Effector memory CD4-positive, alpha-beta T cell (primary cell): ENCODE results near the gene HSP90AA1.
A peak's percentile ranks its signal among the peaks of the same experiment; 100 is the strongest.
"Not testable (repeated sequence)": the region's sequence is repeated elsewhere in the genome, so short reads cannot be mapped to it uniquely, and the experiment has no call there.

ENCODE experiments used
- DNase-seq, 3 donors: peaks; one replicate each; pipeline ENCODE4 v3.0.0-alpha.2; 2020
- H3K27ac ChIP-seq: 2 replicates; pipeline ENCODE4 v1.7.0; 2013; ENCODE audit warnings: mild to moderate bottlenecking, low read length, moderate library complexity; ENCODE audit not compliant: insufficient read depth, poor library complexity, severe bottlenecking
- H3K27me3 ChIP-seq: replicated peaks from 2 replicates; pipeline ENCODE4 v1.7.0; 2013; ENCODE audit warnings: mild to moderate bottlenecking, low read length; ENCODE audit not compliant: insufficient read depth, control insufficient read depth, poor library complexity, severe bottlenecking
- H3K36me3 ChIP-seq: 2 replicates; pipeline ENCODE4 v1.7.0; 2013; ENCODE audit warnings: mild to moderate bottlenecking, low read length, moderate library complexity; ENCODE audit not compliant: control insufficient read depth, insufficient read depth
- H3K4me1 ChIP-seq: 2 replicates; pipeline ENCODE4 v1.7.0; 2013; ENCODE audit warnings: low read length, mild to moderate bottlenecking; ENCODE audit not compliant: control insufficient read depth, insufficient read depth, poor library complexity, severe bottlenecking
- H3K4me3 ChIP-seq: 2 replicates; pipeline ENCODE4 v1.7.0; 2013; ENCODE audit warnings: low read length, low read depth, mild to moderate bottlenecking; ENCODE audit not compliant: insufficient read depth, poor library complexity, severe bottlenecking
- H3K9me3 ChIP-seq: 2 replicates; pipeline ENCODE4 v1.7.0; 2013; ENCODE audit warnings: mild to moderate bottlenecking, low read length, moderate library complexity; ENCODE audit not compliant: control insufficient read depth

HSP90AA1 gene

DNA sequence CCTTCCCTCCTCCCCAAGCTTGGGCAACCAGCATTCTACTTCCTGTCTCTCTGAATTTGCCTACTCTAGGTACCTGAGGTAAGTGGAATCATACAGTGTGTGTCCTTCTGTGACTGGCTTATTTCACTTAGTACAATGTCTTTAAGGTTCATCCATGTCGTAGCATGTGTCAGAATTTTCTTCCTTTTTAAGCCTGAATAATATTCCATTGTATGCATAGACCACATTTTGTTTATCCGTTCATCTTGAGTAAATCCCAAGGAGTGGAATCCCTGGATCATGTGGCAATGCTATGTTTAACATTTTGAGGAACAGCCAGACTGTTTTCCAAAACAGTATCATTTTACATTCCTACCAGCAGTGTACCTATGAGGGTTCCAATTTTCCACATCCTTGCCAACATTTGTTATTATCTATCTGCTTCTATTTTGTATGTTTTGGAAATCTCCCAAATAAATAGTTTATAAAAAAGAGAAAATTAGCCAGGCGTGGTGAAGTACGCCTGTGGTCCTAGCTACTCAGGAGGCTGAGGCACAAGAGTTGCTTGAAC lies 12.4 kb downstream of the HSP90AA1 start:
- no peaks in the 10 kb centered on the region for H3K9me3 ChIP-seq
- no peak overlapping the region for H3K27ac ChIP-seq
- peaks cover 3% of the 10 kb centered on the region for H3K36me3 ChIP-seq
- no peak overlapping the region for H3K4me3 ChIP-seq
- H3K4me1 ChIP-seq: no peaks in the 10 kb centered on the region
- DNase-seq: no peak
- H3K27me3 ChIP-seq: no peaks in the 10 kb centered on the region

DNA sequence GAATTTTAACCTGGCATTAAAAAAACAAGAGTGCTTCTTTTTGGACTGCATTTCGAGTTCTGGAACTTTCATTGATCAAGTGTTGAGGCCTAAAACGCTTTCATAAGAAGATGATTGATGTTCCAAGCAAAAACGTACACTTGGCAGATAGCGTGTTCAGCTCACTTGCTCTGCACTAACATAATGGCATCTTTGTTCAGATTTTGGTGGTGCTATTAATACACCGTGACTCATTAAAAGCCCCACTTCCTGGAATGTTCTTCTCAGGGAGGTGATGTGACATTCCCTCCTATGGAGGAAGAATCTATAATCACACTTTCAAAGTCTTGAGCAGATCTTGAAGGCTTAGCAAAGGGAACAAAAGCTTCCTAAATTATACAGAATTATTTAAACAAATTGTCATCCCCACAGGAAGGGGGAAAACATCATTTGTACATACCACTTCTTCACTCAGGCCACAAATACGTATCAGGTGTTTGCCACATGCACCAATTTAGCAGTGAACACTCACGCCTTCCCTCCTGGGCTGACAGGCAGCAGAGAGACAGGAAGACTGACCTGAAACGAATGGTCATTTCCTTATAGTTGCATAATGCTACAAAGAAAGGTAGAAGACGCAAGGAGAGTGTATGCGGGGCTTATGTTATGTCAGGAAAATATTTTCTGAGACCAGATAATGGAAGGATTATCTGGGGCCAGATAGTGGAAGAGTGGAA lies 15.4 kb downstream of the HSP90AA1 start:
- Histone ChIP-seq H3K27me3 (no peaks in the 10 kb centered on the region), H3K4me3 (no peak overlapping the region), H3K36me3 (no peaks in the 10 kb centered on the region), H3K9me3 (no peaks in the 10 kb centered on the region), H3K27ac (no peak overlapping the region), H3K4me1 (no peaks in the 10 kb centered on the region)
- DNase-seq: no peak

DNA sequence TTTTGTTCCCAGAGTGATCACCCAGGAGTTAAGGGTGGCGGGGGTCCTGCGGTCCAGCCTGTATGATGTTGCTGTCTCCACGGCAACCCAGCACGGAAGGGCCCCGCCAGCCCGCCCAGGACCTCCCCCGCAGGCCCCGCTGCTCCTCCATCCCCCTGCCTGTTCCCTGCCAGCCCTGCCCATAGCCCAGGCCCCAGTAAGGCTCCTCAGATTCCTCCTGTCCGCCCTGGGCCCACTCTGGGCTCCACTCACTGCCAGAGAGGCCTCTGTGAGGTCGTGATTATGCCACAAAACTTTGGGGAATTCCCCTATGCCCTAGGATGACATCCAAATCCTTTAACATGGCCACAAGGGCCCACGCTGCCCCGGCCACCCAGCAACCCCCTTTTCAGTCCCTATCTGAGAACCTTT lies 20.8 kb downstream of the HSP90AA1 start:
- H3K27ac ChIP-seq: no peak overlapping the region

DNA sequence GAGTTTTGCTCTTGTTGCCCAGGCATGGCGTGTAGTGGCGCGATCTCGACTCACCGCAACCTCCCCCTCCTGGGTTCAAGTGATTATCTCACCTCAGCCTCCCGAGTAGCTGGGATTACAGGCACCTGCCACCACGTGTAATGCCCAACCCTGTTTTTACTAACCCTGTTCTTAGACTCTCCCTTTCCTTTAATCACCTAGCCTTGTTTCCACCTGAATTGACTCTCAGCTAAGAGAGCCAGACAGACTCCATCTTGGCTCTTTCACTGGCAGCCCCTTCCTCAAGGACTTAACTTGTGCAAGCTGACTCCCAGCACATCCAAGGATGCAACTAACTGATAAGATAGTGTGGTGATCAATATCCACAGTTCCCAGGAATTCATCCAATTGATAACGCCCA lies 22.3 kb downstream of the HSP90AA1 start:
- not testable (repeated sequence) for H3K27ac ChIP-seq, H3K4me1 ChIP-seq, H3K36me3 ChIP-seq, H3K9me3 ChIP-seq, DNase-seq, H3K4me3 ChIP-seq, H3K27me3 ChIP-seq

More for the DNA sequence above, 20.8 kb downstream of the HSP90AA1 start:
- no peak for DNase-seq
- no peaks in the 10 kb centered on the region for H3K4me1 ChIP-seq
- no peak overlapping the region for H3K4me3 ChIP-seq
- no peaks in the 10 kb centered on the region for H3K9me3 ChIP-seq
- H3K27me3 ChIP-seq: no peaks in the 10 kb centered on the region
- H3K36me3 ChIP-seq: no peaks in the 10 kb centered on the region

DNA sequence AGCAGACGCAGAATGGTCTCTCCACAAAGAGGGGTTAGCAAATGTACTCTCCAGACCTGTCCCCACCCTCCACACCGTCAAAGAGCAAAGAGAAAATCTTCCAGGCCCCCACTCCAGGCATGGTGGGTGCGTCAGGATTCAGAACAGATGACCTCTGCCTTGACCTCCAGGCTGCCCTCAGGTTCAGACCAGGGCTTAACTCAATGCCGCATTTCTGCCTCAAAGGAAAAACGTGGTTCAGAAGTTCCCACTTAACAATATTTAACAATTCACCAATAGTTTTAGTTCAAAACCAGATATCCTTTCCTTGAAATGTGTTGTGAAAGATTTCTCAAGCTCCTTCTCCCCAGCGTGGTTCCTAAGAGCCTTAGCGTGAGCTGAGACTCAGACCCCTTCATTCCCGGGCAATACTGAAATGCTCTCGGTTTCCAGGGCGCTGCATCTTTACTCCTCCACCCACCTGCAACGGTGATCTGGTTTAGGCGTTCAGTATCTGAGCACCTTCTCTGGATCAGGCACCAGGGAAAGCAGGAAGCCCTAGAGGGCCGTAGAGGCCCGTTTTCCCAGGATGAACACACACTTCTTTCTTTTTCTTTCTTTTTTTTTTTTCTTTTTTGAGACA lies 22.9 kb downstream of the HSP90AA1 start:
- no peaks in the 10 kb centered on the region for H3K4me1 ChIP-seq
- H3K27me3 ChIP-seq: no peaks in the 10 kb centered on the region
- DNase-seq: no peak
- no peaks in the 10 kb centered on the region for H3K36me3 ChIP-seq
- H3K9me3 ChIP-seq: no peaks in the 10 kb centered on the region
- no peak overlapping the region for H3K27ac ChIP-seq
- H3K4me3 ChIP-seq: no peak overlapping the region

DNA sequence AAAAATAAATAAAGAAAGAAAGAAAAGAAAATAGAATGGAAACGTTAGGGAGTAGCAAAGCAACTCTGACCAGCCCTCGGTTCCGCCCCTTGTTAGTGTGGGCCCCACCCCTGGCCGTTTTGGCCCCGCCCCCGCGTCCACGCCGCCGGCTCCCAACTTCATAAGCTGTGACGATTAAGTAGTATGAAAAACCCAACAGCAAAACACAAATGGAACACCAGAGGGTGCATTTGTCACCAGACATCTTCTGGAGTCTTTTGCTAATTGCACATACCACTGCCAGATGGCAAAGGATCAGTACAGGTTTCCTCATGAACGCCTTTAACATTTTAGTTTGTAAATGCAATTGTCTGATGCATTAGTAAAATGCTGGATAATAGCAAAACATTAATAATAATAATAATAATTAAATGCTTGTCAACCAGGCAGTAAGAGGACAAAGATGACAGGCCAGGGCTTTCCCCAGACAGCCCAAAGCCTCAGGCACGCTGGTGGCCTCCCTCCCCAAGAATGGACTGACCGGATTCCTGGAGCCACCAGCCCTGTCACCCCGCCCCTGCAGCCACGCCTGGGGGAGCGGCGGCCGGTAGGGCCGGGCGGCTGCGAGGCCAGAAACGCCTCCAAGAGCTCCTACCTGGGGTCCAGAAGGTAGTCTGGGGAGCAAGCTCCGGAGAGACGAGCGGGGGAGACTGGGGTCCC lies 23.6 kb downstream of the HSP90AA1 start:
- H3K4me1 ChIP-seq: no peaks in the 10 kb centered on the region
- no peak overlapping the region for H3K4me3 ChIP-seq
- DNase-seq: peak; percentile 54 to 67 (median 60)
- H3K27ac ChIP-seq: no peak overlapping the region
- no peaks in the 10 kb centered on the region for H3K36me3 ChIP-seq
- no peaks in the 10 kb centered on the region for H3K27me3 ChIP-seq
- no peaks in the 10 kb centered on the region for H3K9me3 ChIP-seq

DNA sequence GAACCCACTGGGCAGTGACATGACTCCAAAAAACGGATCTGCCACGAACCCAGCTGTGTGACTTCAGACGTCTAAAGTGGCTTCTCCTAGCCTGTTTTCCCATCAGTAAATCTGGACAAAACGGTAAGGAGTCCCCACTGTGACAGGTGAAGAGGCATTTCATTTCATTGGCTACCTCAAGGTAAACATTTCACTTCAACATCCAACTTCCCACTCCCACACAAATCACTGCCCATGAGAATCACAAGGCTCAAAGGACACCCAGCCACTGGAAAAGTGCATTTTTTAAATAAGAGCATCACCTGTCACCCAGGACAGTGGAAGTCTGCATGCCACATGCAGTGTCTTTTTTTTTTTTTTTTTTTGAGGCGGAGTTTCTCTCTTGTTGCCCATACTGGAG lies 27.9 kb downstream of the HSP90AA1 start:
- Histone ChIP-seq H3K4me3 (no peak overlapping the region), H3K9me3 (no peaks in the 10 kb centered on the region), H3K27me3 (no peaks in the 10 kb centered on the region), H3K36me3 (no peaks in the 10 kb centered on the region), H3K27ac (no peak overlapping the region), H3K4me1 (no peaks in the 10 kb centered on the region)
- no peak for DNase-seq

DNA sequence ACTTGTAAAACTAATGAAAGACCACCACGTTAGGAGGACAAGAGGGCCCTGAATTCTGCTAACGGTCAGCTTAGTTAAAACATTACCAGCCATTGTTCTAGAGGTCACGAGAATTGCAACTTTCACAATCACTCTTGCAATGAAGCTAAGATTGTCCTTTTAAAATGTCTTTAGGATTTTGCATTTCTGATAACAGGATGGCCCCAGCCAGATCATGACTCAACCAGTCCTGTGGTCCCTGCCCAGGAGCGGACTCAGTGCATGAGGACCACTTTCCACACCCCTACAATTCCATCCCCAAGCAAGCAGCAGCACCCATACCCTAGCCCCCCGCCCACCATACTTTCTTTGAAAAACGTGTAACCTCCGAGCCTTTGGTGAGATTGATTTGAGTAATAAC lies 28.7 kb downstream of the HSP90AA1 start:
- H3K36me3 ChIP-seq: no peaks in the 10 kb centered on the region

DNA sequence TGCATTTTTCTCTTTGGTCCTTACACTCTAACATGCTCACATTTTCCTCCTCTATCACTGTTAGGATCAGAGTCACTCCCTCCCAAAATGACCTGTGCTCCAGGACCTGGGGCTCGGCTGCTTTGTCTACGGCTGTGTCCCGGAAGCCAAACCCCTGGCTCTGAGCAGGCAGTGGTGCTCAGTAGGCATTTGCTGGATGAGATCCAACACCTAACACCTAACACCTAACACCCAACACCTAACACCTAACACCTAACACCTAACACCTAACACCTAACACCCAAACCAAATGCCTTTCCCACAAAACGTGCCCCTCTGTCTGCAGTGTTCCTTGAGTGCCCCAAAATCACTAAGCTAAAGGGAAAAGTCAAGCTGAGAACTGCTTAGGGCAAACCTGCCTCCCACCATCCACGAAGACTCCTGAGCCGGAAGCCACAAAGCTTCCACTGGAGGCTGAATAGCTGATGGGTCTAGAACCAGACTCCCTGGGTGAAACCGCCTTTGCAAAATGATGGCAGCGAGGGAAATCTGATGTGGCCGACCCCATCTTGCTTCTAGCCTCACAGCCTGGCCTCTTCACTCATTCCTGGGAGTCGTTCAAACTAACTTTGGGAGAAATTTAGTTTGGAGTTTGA lies 29.2 kb downstream of the HSP90AA1 start:
- no peak overlapping the region for H3K4me3 ChIP-seq
- no peaks in the 10 kb centered on the region for H3K36me3 ChIP-seq
- no peak overlapping the region for H3K27ac ChIP-seq
- no peaks in the 10 kb centered on the region for H3K4me1 ChIP-seq
- H3K27me3 ChIP-seq: no peaks in the 10 kb centered on the region
- H3K9me3 ChIP-seq: no peaks in the 10 kb centered on the region
- no peak for DNase-seq

More for the DNA sequence above, 28.7 kb downstream of the HSP90AA1 start:
- Histone ChIP-seq H3K9me3 (no peaks in the 10 kb centered on the region), H3K27ac (no peak overlapping the region), H3K4me1 (no peaks in the 10 kb centered on the region), H3K27me3 (no peaks in the 10 kb centered on the region), H3K4me3 (no peak overlapping the region)
- no peak for DNase-seq
